ENCODE measurements around the gene MIS12.

DNA sequence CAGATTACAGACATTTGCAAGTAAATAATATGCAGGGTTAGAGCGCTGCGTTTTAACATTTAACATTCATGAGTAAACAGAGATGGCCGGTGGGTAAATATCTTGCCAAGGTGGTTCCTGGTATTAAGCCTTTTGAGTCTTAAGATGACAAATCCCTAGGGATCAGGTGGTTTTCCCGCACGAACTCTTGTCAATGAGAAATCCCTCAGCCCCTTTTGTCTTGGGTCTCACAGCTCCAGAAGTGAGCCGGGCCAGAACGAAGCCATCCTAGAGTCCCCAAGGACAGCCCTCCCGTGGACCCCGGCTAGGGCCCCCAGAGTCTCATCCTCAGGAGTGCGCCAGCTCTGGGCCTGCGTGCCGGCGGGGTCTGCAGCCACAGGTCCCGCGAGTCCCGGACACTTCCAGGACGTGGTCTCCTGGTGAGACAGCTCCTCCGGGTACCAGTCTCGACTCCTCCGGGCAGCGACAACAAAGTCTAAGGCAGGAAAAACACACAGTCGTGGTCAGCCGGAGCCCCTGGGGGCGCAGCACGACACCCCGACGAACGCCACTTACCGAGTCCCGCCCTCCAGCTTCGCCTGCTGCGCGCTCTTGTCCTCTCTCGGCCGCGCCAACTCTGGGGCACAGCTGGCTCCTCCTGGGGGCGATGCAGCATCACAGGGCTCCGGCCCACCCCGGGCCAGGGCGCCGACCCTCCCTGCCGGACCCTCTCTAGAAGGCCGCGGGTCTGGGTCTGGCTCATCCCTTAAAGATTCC lies 13.3 kb downstream of the MIS12 start:
- TF ChIP-seq, protein P1, sequence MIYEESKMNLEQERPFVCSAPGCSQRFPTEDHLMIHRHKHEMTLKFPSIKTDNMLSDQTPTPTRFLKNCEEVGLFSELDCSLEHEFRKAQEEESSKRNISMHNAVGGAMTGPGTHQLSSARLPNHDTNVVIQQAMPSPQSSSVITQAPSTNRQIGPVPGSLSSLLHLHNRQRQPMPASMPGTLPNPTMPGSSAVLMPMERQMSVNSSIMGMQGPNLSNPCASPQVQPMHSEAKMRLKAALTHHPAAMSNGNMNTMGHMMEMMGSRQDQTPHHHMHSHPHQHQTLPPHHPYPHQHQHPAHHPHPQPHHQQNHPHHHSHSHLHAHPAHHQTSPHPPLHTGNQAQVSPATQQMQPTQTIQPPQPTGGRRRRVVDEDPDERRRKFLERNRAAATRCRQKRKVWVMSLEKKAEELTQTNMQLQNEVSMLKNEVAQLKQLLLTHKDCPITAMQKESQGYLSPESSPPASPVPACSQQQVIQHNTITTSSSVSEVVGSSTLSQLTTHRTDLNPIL (CRISPR knock-in tag; IDR thresholded peaks at IDR 0.05; ENCODE audit: low read depth), result no peak
- TF ChIP-seq, protein P2, sequence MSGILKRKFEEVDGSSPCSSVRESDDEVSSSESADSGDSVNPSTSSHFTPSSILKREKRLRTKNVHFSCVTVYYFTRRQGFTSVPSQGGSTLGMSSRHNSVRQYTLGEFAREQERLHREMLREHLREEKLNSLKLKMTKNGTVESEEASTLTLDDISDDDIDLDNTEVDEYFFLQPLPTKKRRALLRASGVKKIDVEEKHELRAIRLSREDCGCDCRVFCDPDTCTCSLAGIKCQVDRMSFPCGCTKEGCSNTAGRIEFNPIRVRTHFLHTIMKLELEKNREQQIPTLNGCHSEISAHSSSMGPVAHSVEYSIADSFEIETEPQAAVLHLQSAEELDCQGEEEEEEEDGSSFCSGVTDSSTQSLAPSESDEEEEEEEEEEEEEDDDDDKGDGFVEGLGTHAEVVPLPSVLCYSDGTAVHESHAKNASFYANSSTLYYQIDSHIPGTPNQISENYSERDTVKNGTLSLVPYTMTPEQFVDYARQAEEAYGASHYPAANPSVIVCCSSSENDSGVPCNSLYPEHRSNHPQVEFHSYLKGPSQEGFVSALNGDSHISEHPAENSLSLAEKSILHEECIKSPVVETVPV (CRISPR knock-in tag; IDR thresholded peaks at IDR 0.05), result no peak

All from SK-N-SH treated with all-trans-retinoic acid at 6 μM for 48 hours (cell line).